DOHH2 (cell line): Measurements from ENCODE around the gene ZNF30.

Experiments used
- H3F3A ChIP-seq: fragments of 200-600 bp; sonication (generic), shearing (Covaris generic); 2 replicates; pipeline ENCODE4 v1.6.0; 2016; ENCODE audit warnings: antibody characterized with exemption, mild to moderate bottlenecking; ENCODE audit not compliant: control insufficient read depth, insufficient read depth
- H3K27ac ChIP-seq: fragments of 200-600 bp; sonication (generic); 2 replicates; pipeline ENCODE4 v1.5.1; 2014; ENCODE audit warnings: low read depth, mild to moderate bottlenecking, low read length, moderate library complexity
- H3K27me3 ChIP-seq: fragments of 200-600 bp; sonication (generic); 2 replicates; pipeline ENCODE4 v1.6.1; 2014; ENCODE audit warnings: mild to moderate bottlenecking, low read length, mixed read lengths; ENCODE audit not compliant: control insufficient read depth
- H3K36me3 ChIP-seq: fragments of 200-600 bp; sonication (generic); 2 replicates; pipeline ENCODE4 v1.6.1; 2014; ENCODE audit warnings: mild to moderate bottlenecking, low read length, moderate library complexity, mixed read lengths; ENCODE audit not compliant: control insufficient read depth
- H3K4me1 ChIP-seq: fragments of 200-600 bp; sonication (generic); 2 replicates; pipeline ENCODE4 v1.6.1; 2014; ENCODE audit warnings: mild to moderate bottlenecking, low read length, mixed read lengths; ENCODE audit not compliant: control insufficient read depth
- H3K4me2 ChIP-seq: fragments of 200-600 bp; sonication (generic); 2 replicates; pipeline ENCODE4 v1.6.0; 2014; ENCODE audit warnings: mild to moderate bottlenecking, low read length, moderate library complexity
- H3K4me3 ChIP-seq: fragments of 200-600 bp; sonication (generic); 2 replicates; pipeline ENCODE4 v1.5.1; 2014; ENCODE audit warnings: mild to moderate bottlenecking, low read length, mixed read lengths
- H3K79me2 ChIP-seq: fragments of 200-600 bp; sonication (generic); 2 replicates; pipeline ENCODE4 v1.6.1; 2014; ENCODE audit warnings: mild to moderate bottlenecking, low read length, mixed read lengths; ENCODE audit not compliant: control insufficient read depth
- H3K9me2 ChIP-seq: fragments of 200-600 bp; sonication (generic); replicated peaks from 2 replicates; pipeline ENCODE4 v1.6.1; 2014; ENCODE audit warnings: mild to moderate bottlenecking, low read length, mixed read lengths; ENCODE audit not compliant: control insufficient read depth
- H3K9me3 ChIP-seq: fragments of 200-600 bp; sonication (generic); 2 replicates; pipeline ENCODE4 v1.6.1; 2014; ENCODE audit warnings: antibody characterized with exemption, low read length, mixed read lengths; ENCODE audit not compliant: control insufficient read depth, insufficient read depth
- H4K20me1 ChIP-seq: fragments of 200-600 bp; sonication (generic); 2 replicates; pipeline ENCODE4 v1.6.0; 2014; ENCODE audit warnings: low read depth, mild to moderate bottlenecking, antibody characterized with exemption, low read length, moderate library complexity; ENCODE audit not compliant: control insufficient read depth, insufficient read depth
- EZH2phosphoT487 ChIP-seq: fragments of 200-600 bp; sonication (generic); IDR thresholded peaks from 2 replicates; pipeline ENCODE4 v1.6.1; 2017; ENCODE audit warnings: borderline replicate concordance, mild to moderate bottlenecking, antibody characterized with exemption, low read length, moderate library complexity, mixed read lengths
- TF ChIP-seq, protein P1 (sequence below): fragments of 200-600 bp; sonication (generic); IDR thresholded peaks from one replicate; pipeline ENCODE4 v1.5.1; 2014; ENCODE audit warnings: antibody characterized with exemption, mild to moderate bottlenecking, low read depth, low read length; ENCODE audit not compliant: poor library complexity, severe bottlenecking

The ZNF30 gene

DNA sequence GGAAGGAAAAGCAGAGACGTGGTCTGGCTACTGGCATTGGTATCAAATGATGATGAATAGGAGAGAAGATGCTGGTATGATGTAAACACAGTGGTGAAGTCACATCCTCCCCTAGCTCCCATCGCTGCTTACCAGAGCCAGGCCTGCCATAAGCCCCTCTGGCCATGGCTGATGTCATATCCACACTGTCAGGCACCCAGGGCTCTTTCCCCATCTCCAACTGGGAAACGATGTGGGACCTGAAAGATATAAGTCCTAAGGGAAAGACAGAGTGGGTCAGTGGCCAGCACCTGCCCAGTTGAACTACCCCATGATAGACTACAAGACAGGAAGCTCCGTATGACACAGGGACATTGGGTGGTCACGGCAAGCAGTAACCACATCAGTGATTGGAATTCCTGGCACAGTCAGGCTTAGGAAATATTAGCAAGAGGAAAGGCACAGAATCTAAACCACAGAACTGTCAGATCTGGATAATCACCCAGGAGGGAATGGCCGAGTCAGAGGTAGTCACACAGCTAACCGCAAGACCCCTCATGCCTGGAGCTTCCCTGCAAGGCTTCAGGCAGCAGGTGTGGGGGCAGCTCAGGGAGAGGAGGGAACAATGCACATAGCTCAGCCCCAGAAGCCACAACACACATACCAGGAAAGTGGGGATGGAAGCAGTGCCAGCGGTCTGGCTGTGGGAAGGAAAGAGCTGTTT, 33.6 kb downstream of the ZNF30 start:
- H4K20me1 ChIP-seq: no peaks in the 10 kb centered on the region
- H3K79me2 ChIP-seq: peaks cover 28% of the 10 kb centered on the region
- no peaks in the 10 kb centered on the region for H3K9me2 ChIP-seq
- H3K36me3 ChIP-seq: peaks cover 54% of the 10 kb centered on the region
- H3K4me3 ChIP-seq: no peak overlapping the region
- H3K27me3 ChIP-seq: no peaks in the 10 kb centered on the region
- no peak overlapping the region for H3K4me2 ChIP-seq
- no peak for TF ChIP-seq EZH2phosphoT487
- TF ChIP-seq, protein P1, sequence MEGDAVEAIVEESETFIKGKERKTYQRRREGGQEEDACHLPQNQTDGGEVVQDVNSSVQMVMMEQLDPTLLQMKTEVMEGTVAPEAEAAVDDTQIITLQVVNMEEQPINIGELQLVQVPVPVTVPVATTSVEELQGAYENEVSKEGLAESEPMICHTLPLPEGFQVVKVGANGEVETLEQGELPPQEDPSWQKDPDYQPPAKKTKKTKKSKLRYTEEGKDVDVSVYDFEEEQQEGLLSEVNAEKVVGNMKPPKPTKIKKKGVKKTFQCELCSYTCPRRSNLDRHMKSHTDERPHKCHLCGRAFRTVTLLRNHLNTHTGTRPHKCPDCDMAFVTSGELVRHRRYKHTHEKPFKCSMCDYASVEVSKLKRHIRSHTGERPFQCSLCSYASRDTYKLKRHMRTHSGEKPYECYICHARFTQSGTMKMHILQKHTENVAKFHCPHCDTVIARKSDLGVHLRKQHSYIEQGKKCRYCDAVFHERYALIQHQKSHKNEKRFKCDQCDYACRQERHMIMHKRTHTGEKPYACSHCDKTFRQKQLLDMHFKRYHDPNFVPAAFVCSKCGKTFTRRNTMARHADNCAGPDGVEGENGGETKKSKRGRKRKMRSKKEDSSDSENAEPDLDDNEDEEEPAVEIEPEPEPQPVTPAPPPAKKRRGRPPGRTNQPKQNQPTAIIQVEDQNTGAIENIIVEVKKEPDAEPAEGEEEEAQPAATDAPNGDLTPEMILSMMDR: no peak
- peaks cover 44% of the 10 kb centered on the region for H3K9me3 ChIP-seq
- H3F3A ChIP-seq: peaks cover 2% of the 10 kb centered on the region; the same call in 1 of the 2 replicates
- H3K27ac ChIP-seq: no peak overlapping the region
- H3K4me1 ChIP-seq: peaks cover 19% of the 10 kb centered on the region

DNA sequence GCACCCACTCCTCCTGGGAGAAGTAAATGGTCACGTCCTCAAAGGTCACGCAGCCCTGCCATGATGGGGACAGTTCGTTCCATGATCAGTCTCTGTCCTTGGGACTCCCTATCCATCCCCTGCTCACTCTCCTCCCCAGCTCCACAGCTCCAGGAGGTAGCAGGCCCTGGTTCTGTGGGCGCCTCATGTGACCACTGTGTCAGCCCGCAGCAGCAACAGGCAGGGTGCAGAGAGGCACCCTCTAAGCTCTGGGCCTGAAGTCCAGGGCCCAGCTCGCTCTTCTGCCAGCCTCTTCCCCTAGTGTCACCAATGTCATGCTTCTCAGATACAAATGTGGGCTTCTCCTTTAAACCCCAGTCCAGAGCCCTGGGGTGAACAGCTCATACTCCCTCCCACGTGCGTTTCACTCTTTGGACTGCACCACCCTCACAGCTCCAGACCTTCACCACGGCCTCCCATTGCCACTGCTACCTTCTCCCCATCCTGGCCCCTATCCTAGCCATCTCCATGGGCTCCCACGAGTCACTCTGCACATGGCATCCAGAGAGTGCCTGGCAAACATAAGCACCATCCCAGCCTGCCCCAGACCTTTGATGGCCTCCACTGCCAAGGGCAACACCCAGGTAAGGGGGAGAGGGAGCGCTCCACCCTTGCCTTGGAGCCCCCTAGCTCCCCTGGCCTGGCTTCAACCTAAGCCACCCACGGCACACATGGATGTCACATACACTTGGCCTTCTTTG, 34.4 kb downstream of the ZNF30 start:
- no peak overlapping the region for H3K4me3 ChIP-seq
- no peak for TF ChIP-seq EZH2phosphoT487
- TF ChIP-seq, protein P1: no peak
- no peak overlapping the region for H3K4me2 ChIP-seq
- H3K36me3 ChIP-seq: peaks cover 54% of the 10 kb centered on the region
- H3F3A ChIP-seq: peaks cover 2% of the 10 kb centered on the region; the same call in 1 of the 2 replicates
- H3K27ac ChIP-seq: no peak overlapping the region
- H3K9me2 ChIP-seq: no peaks in the 10 kb centered on the region
- no peaks in the 10 kb centered on the region for H3K27me3 ChIP-seq
- no peaks in the 10 kb centered on the region for H4K20me1 ChIP-seq
- H3K4me1 ChIP-seq: peaks cover 19% of the 10 kb centered on the region
- H3K79me2 ChIP-seq: peaks cover 28% of the 10 kb centered on the region
- peaks cover 44% of the 10 kb centered on the region for H3K9me3 ChIP-seq

DNA sequence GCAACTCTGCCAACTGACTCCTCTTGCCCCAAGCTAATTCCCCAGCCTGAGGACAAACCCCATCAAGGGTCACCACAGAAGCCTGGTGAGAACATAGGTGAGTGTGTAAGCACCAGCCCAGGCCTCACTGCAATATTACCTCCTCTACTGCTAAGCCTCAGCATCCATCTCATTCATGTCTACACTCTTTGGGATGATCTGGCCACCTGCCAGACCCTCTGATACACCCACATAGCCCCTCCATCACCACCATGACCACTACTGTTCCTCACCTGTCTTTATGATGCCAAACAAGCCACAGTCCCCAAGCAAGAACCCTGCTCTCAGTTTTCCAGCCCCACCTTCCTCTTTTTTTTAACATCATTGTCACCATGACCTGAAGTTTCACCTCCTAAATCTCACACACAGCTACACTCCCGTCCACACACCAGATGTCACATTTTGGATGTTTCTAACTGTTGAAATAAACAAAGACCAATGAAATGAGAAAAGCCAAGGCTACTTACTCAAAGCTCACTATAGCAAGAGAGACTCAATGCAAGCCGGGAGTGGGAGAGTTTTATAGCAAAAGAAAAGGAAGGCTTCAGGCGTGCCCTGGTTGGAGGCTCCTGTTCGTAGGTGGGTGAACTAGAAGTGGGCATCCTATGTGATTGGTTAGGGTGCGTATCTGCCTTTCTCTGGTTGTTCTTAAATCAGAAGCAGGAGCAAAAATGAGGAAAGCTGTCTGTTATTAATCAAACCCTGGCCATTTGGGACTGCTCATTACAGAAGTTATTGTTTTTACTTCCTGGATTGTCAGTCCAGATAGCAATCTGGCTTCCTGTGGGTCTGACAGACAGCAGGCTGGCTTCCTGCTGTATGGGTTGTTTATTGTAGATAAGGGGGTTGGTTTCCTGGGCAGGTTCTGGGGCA, 35.3 kb downstream of the ZNF30 start:
- Histone ChIP-seq H3K27me3 (no peaks in the 10 kb centered on the region), H3F3A (peaks cover 2% of the 10 kb centered on the region; the same call in 1 of the 2 replicates), H3K4me2 (peak overlapping the region; percentile 99), H3K27ac (peak overlapping the region; percentile 51), H3K9me2 (no peaks in the 10 kb centered on the region), H3K36me3 (peaks cover 45% of the 10 kb centered on the region), H3K9me3 (peaks cover 43% of the 10 kb centered on the region), H3K4me3 (peak overlapping the region; percentile 92), H4K20me1 (no peaks in the 10 kb centered on the region), H3K4me1 (peaks cover 19% of the 10 kb centered on the region), H3K79me2 (peaks cover 28% of the 10 kb centered on the region)
- TF ChIP-seq, protein P1: no peak
- TF ChIP-seq EZH2phosphoT487: no peak
